HG03135 (cell line): ENCODE results near the gene MS4A4E.
"Not testable (repeated sequence)": the region's sequence is repeated elsewhere in the genome, so short reads cannot be mapped to it uniquely, and the experiment has no call there.

ENCODE experiments used
- ATAC-seq: cut with Tn5 transposase; IDR thresholded peaks from one replicate; pipeline ENCODE4 v1.9.1; 2021; ENCODE audit warnings: mild to moderate bottlenecking, moderate library complexity; ENCODE audit not compliant: unreplicated experiment

MS4A4E gene

GRCh38 chr11:60182541-60183330, 60.2 kb downstream of the MS4A4E start, which contains the start of gene MS4A6A:
Gene MS4A6A, minus strand, starts transcription at chr11:60183083. Its CDS starts 1,356 bp downstream, at chr11:60181727.
- no peak for ATAC-seq

GRCh38 chr11:60175860-60176275, 67.1 kb downstream of the MS4A4E start:
- ATAC-seq = peak; percentile 57

GRCh38 chr11:60172011-60172410, 70.9 kb downstream of the MS4A4E start:
- ATAC-seq = no peak

GRCh38 chr11:60170566-60170965, 72.4 kb downstream of the MS4A4E start:
- no peak for ATAC-seq

GRCh38 chr11:60169264-60169915, 73.5 kb downstream of the MS4A4E start:
- ATAC-seq = no peak

- no peak for ATAC-seq
These were observed 74.6 kb downstream of the MS4A4E start for GRCh38 chr11:60168306-60168705.

GRCh38 chr11:60165951-60166350, 77.0 kb downstream of the MS4A4E start:
- no peak for ATAC-seq

GRCh38 chr11:60165538-60165937, 77.4 kb downstream of the MS4A4E start:
- no peak for ATAC-seq

GRCh38 chr11:60164550-60165075, 78.3 kb downstream of the MS4A4E start:
- no peak for ATAC-seq

GRCh38 chr11:60161766-60162165, 81.2 kb downstream of the MS4A4E start:
- no peak for ATAC-seq

- ATAC-seq = no peak
These were observed 81.8 kb downstream of the MS4A4E start for GRCh38 chr11:60161107-60161506.

- no peak for ATAC-seq
These were observed 83.1 kb downstream of the MS4A4E start for GRCh38 chr11:60159868-60160267.

GRCh38 chr11:60159284-60159683, 83.7 kb downstream of the MS4A4E start:
- ATAC-seq = no peak

GRCh38 chr11:60158636-60159035, 84.3 kb downstream of the MS4A4E start:
- ATAC-seq = no peak

- ATAC-seq = no peak
These were observed 87.0 kb downstream of the MS4A4E start for GRCh38 chr11:60155931-60156330.

- not testable (repeated sequence) for ATAC-seq
These were observed 90.2 kb downstream of the MS4A4E start for GRCh38 chr11:60152727-60153126.

GRCh38 chr11:60150279-60150678, 92.7 kb downstream of the MS4A4E start:
- no peak for ATAC-seq
